MCF 10A (cell line): Measurements from ENCODE around the gene BAHCC1. TPM values are rescaled to one million over a fixed set of nuclear protein-coding genes. Genes with fewer than 3 reads are reported as not detected.

ENCODE experiments used
- BruUV-seq: library from RNA; stranded (reverse); fragments of 400-500 nt; replicated peaks from 2 replicates; lab custom pipeline; 2021; lab: Mats Ljungman, UMichigan
- CTCF ChIA-PET: fragments of 300-600 bp; sonication (Branson Sonifier 250); formaldehyde crosslinking; extraction: SDS; loops from one replicate; lab custom pipeline; 2021; ENCODE audit warnings: antibody characterized with exemption, inconsistent platforms; lab: Yijun Ruan, JAX
- POLR2A ChIA-PET: fragments of 300-600, 350-650 bp; sonication (Branson Sonifier 250); formaldehyde crosslinking; extraction: SDS; loops from one replicate; lab custom pipeline; 2020; ENCODE audit warnings: antibody characterized with exemption, inconsistent platforms; lab: Yijun Ruan, JAX
- DNase-seq: peaks from one replicate; pipeline ENCODE4 v3.0.0-alpha.2; 2018; ENCODE audit not compliant: unreplicated experiment
- H3K27ac Mint-ChIP-seq: one replicate; pipeline ENCODE4 v1.8.0; 2022; ENCODE audit warnings: mild to moderate bottlenecking, low read depth, mixed read lengths; ENCODE audit not compliant: unreplicated experiment
- H3K27me3 Mint-ChIP-seq: one replicate; pipeline ENCODE4 v1.8.0; 2022; ENCODE audit warnings: mixed read lengths; ENCODE audit not compliant: insufficient read depth, unreplicated experiment
- H3K36me3 Mint-ChIP-seq: one replicate; pipeline ENCODE4 v1.8.0; 2022; ENCODE audit warnings: mild to moderate bottlenecking, moderate library complexity, mixed read lengths; ENCODE audit not compliant: insufficient read depth, unreplicated experiment
- H3K4me1 Mint-ChIP-seq: one replicate; pipeline ENCODE4 v1.8.0; 2022; ENCODE audit warnings: mixed read lengths; ENCODE audit not compliant: insufficient read depth, unreplicated experiment
- H3K4me3 Mint-ChIP-seq: one replicate; pipeline ENCODE4 v1.8.0; 2022; ENCODE audit warnings: mild to moderate bottlenecking, moderate library complexity, mixed read lengths; ENCODE audit not compliant: unreplicated experiment
- H3K9me3 Mint-ChIP-seq: one replicate; pipeline ENCODE4 v1.8.0; 2022; ENCODE audit warnings: mixed read lengths; ENCODE audit not compliant: unreplicated experiment
- intact Hi-C: fragments of 100-400 bp; cut with micrococcal nuclease; formaldehyde crosslinking; loops from 2 replicates; pipeline ENCODE4 v1.14.1; 2022
- total RNA-seq: library from RNA; stranded (reverse); gene quantifications from 2 replicates; pipeline ENCODE4 v1.2.3, GENCODE V29; 2022
- TF ChIP-seq, protein P1 (sequence below): fragments of 200-600 bp; IDR thresholded peaks from one replicate; pipeline ENCODE4 v1.8.0; 2022; ENCODE audit warnings: antibody characterized with exemption, mild to moderate bottlenecking; ENCODE audit not compliant: unreplicated experiment

The BAHCC1 gene
- total RNA-seq, 1 experiment from 2014 or later: 7.4 TPM

DNA sequence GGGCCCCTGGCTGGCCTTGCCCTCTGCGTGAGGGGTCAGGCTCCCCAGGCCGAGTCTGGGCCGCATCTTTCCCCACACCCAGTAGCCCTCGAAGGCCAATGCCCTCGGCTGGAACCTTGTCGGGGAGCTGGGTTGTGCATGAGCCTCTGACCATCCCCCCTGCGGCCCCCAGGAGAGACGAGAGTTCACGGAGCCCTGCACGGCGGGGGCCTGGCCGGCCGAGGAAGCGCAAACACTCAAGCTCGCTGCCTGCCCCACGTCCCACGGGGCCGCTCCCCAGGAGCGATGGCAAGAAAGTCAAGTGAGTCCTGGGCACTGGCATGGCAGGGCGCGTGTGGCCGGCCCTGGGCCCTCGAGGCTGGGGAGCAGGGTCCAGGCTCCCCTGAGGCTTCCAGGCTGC, 57.3 kb downstream of the BAHCC1 start:
- no peaks in the 10 kb centered on the region for H3K9me3 Mint-ChIP-seq
- no peak overlapping the region for H3K4me3 Mint-ChIP-seq
- POLR2A ChIA-PET: no interaction called here
- TF ChIP-seq, protein P1, sequence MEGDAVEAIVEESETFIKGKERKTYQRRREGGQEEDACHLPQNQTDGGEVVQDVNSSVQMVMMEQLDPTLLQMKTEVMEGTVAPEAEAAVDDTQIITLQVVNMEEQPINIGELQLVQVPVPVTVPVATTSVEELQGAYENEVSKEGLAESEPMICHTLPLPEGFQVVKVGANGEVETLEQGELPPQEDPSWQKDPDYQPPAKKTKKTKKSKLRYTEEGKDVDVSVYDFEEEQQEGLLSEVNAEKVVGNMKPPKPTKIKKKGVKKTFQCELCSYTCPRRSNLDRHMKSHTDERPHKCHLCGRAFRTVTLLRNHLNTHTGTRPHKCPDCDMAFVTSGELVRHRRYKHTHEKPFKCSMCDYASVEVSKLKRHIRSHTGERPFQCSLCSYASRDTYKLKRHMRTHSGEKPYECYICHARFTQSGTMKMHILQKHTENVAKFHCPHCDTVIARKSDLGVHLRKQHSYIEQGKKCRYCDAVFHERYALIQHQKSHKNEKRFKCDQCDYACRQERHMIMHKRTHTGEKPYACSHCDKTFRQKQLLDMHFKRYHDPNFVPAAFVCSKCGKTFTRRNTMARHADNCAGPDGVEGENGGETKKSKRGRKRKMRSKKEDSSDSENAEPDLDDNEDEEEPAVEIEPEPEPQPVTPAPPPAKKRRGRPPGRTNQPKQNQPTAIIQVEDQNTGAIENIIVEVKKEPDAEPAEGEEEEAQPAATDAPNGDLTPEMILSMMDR: no peak
- peaks cover 5% of the 10 kb centered on the region for H3K36me3 Mint-ChIP-seq
- DNase-seq: no peak
- H3K27ac Mint-ChIP-seq: no peak overlapping the region
- intact Hi-C loops: no loop called here
- H3K4me1 Mint-ChIP-seq: no peaks in the 10 kb centered on the region
- no peaks in the 10 kb centered on the region for H3K27me3 Mint-ChIP-seq
- no TSS peak for BruUV-seq
- CTCF ChIA-PET: no interaction called here

- H3K4me3 Mint-ChIP-seq: no peak overlapping the region
- BruUV-seq: no TSS peak
- intact Hi-C loops: no loop called here
- no peak overlapping the region for H3K27ac Mint-ChIP-seq
- no peaks in the 10 kb centered on the region for H3K4me1 Mint-ChIP-seq
- no peak for DNase-seq
- TF ChIP-seq, protein P1: no peak
- no peaks in the 10 kb centered on the region for H3K9me3 Mint-ChIP-seq
- H3K27me3 Mint-ChIP-seq: no peaks in the 10 kb centered on the region
- ChIA-PET POLR2A (no interaction called here), CTCF (no interaction called here)
- peaks cover 5% of the 10 kb centered on the region for H3K36me3 Mint-ChIP-seq
These were observed 57.8 kb downstream of the BAHCC1 start for GRCh38 chr17:81453076-81453475.

DNA sequence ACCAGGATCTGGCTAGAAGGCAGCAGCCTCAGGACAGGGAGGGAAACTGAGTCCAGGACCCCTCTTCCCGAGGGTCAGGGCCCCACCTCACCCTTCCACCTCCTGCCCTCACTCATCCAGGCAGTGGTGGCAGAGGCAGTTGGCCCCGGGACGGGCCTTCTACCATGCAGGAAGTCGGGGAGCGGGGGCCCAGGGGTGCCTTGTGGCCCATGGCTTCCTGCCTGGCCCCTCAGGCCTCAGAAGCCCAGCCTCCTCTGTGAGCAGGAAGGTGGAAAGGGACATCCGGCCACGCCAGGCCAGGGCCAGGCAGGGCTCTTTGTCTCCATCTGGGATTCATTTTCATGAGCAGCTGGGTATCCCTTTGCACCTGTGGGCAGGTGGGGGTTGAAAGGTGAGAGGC, 58.5 kb downstream of the BAHCC1 start:
- intact Hi-C loops: no loop called here
- TF ChIP-seq, protein P1: no peak
- H3K36me3 Mint-ChIP-seq: peaks cover 5% of the 10 kb centered on the region
- ChIA-PET CTCF (no interaction called here), POLR2A (no interaction called here)
- no TSS peak for BruUV-seq
- H3K9me3 Mint-ChIP-seq: no peaks in the 10 kb centered on the region
- H3K27me3 Mint-ChIP-seq: no peaks in the 10 kb centered on the region
- no peak overlapping the region for H3K27ac Mint-ChIP-seq
- H3K4me1 Mint-ChIP-seq: no peaks in the 10 kb centered on the region
- no peak for DNase-seq
- H3K4me3 Mint-ChIP-seq: no peak overlapping the region

DNA sequence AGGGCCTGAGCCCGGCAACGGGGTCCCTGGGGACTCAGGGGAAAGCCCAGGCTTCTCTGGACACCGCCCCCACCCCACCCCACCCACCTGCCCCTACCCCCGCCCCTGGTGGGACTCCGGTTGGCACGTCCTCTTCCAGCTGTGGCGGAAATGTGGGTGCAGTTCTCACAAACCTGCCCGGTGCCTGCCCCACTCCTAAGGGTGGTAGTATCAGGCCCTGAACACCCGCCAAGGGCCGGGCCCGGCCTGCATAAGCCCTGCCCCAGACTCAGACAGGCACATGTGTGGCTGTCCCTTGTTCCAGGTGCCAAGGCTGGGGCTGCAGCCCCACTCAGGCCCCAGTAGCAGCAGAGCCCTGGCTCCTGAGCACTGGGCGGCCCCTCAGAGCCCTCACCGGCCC, 59.2 kb downstream of the BAHCC1 start:
- no peaks in the 10 kb centered on the region for H3K9me3 Mint-ChIP-seq

More for the DNA sequence above, 59.2 kb downstream of the BAHCC1 start:
- CTCF ChIA-PET: no interaction called here
- POLR2A ChIA-PET: no interaction called here
- Mint-ChIP-seq H3K36me3 (peaks cover 5% of the 10 kb centered on the region), H3K4me1 (no peaks in the 10 kb centered on the region), H3K27ac (no peak overlapping the region), H3K27me3 (no peaks in the 10 kb centered on the region), H3K4me3 (no peak overlapping the region)
- TF ChIP-seq, protein P1: no peak
- intact Hi-C loops: no loop called here
- no peak for DNase-seq
- BruUV-seq: no TSS peak
